ENCODE data around the gene UBE2M. TPM values are rescaled to one million over a fixed set of nuclear protein-coding genes. Genes with fewer than 3 reads are reported as not detected.

UBE2M gene
- total and polyA plus RNA-seq, 4 donors = 25.9 to 60.7 (median 55.7) TPM

- DNase-seq = no peak
Measured at GRCh38 chr19:58516246-58516836, 42.1 kb downstream of the UBE2M start.

DNA sequence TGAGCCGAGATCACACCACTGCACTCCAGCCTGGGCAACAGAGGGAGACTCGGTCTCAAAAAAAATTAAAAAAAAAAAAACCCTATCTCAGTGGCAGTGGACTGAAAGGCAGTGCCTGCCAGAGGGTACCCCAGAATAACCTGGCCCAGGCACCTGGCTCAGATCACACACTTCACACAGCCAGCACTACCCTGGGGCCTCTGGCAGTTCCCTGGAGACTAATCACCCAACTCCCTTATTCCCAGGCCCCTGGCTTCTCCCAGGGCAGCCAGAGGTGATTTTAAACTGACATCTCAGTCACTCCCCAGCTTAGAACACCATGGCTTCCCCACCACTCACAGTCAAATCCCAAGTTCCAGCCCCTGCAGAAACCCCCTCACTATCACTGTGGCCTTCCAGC is 43.2 kb downstream of the UBE2M start:
- DNase-seq = no peak
- no peak overlapping the region for H3K4me3 ChIP-seq
- no peak for TF ChIP-seq CTCF (IDR thresholded peaks at IDR 0.05; ENCODE audit: control extremely low read depth, extremely low read depth)
- peaks cover 0 to 16% (median 8%) of the 10 kb centered on the region in 4 donors for H3K36me3 ChIP-seq (ENCODE audit: control insufficient read depth in 4 of 4, insufficient read depth in 4 of 4, low read length in 4 of 4)
- no peaks in the 10 kb centered on the region for H3K27me3 ChIP-seq (ENCODE audit: control insufficient read depth in 3 of 3, insufficient read depth in 3 of 3, low read length in 2 of 3)
- peaks cover 0 to 21% (median 6%) of the 10 kb centered on the region in 5 donors for H3K4me1 ChIP-seq (ENCODE audit: control insufficient read depth in 5 of 5, insufficient read depth in 5 of 5, low read length in 5 of 5)
- H3K9me3 ChIP-seq (ENCODE audit: control insufficient read depth in 4 of 4, insufficient read depth in 3 of 4, low read length in 3 of 4) = no peaks in the 10 kb centered on the region
- 93 to 94% methylated on average over 2 of the region's 2 CpGs for WGBS, 2 donors
- no peak overlapping the region for H3K9ac ChIP-seq (ENCODE audit: insufficient read depth in 1 of 2, low read length in 2 of 2)
- H3K27ac ChIP-seq (ENCODE audit: low read depth in 1 of 2, low read length in 1 of 2) = no peak overlapping the region
- ATAC-seq (ENCODE audit: insufficient read depth, low FRiP score) = no peak

More at GRCh38 chr19:58516246-58516836, 42.1 kb downstream of the UBE2M start:
- no peak for TF ChIP-seq CTCF (IDR thresholded peaks at IDR 0.05; ENCODE audit: control extremely low read depth, extremely low read depth)
- no peak for ATAC-seq (ENCODE audit: insufficient read depth, low FRiP score)
- Histone ChIP-seq H3K4me3 (no peak overlapping the region), H3K9me3 (ENCODE audit: control insufficient read depth in 4 of 4, insufficient read depth in 3 of 4, low read length in 3 of 4) (no peaks in the 10 kb centered on the region), H3K9ac (ENCODE audit: insufficient read depth in 1 of 2, low read length in 2 of 2) (no peak overlapping the region), H3K36me3 (ENCODE audit: control insufficient read depth in 4 of 4, insufficient read depth in 4 of 4, low read length in 4 of 4) (peaks cover 0 to 16% (median 8%) of the 10 kb centered on the region in 4 donors), H3K4me1 (ENCODE audit: control insufficient read depth in 5 of 5, insufficient read depth in 5 of 5, low read length in 5 of 5) (peaks cover 0 to 26% (median 10%) of the 10 kb centered on the region in 5 donors), H3K27me3 (ENCODE audit: control insufficient read depth in 3 of 3, insufficient read depth in 3 of 3, low read length in 2 of 3) (no peaks in the 10 kb centered on the region), H3K27ac (ENCODE audit: low read depth in 1 of 2, low read length in 1 of 2) (no peak overlapping the region)
- WGBS, 2 donors = 91 to 93% methylated on average over 25 of the region's 25 CpGs

GRCh38 chr19:58514564-58515022 is 43.8 kb downstream of the UBE2M start:
- H3K4me1 ChIP-seq (ENCODE audit: control insufficient read depth in 5 of 5, insufficient read depth in 5 of 5, low read length in 5 of 5) = peaks cover 0 to 19% (median 6%) of the 10 kb centered on the region in 5 donors
- no peaks in the 10 kb centered on the region for H3K9me3 ChIP-seq (ENCODE audit: control insufficient read depth in 4 of 4, insufficient read depth in 3 of 4, low read length in 3 of 4)
- H3K4me3 ChIP-seq = peak overlapping the region; percentile 20
- peaks cover 0 to 16% (median 8%) of the 10 kb centered on the region in 4 donors for H3K36me3 ChIP-seq (ENCODE audit: control insufficient read depth in 4 of 4, insufficient read depth in 4 of 4, low read length in 4 of 4)
- ATAC-seq (ENCODE audit: insufficient read depth, low FRiP score) (no peak), DNase-seq (no peak)
- H3K27me3 ChIP-seq (ENCODE audit: control insufficient read depth in 3 of 3, insufficient read depth in 3 of 3, low read length in 2 of 3) = no peaks in the 10 kb centered on the region
- TF ChIP-seq CTCF (IDR thresholded peaks at IDR 0.05; ENCODE audit: control extremely low read depth, extremely low read depth) = no peak
- peak overlapping the region in 1 of 2 donors; percentile 69 for H3K27ac ChIP-seq (ENCODE audit: low read depth in 1 of 2, low read length in 1 of 2)
- peak overlapping the region in 1 of 2 donors; percentile 37 for H3K9ac ChIP-seq (ENCODE audit: insufficient read depth in 1 of 2, low read length in 2 of 2)
- WGBS, 2 donors = 75 to 78% methylated on average over 3 of the region's 3 CpGs

All from lung (tissue), 12 donors.